GM19043 (cell line): ENCODE data around the gene SLC18A3.

Experiments used
- ATAC-seq: cut with Tn5 transposase; IDR thresholded peaks from one replicate; pipeline ENCODE4 v1.9.1; 2021; ENCODE audit warnings: low read depth; ENCODE audit not compliant: unreplicated experiment

SLC18A3 gene

DNA sequence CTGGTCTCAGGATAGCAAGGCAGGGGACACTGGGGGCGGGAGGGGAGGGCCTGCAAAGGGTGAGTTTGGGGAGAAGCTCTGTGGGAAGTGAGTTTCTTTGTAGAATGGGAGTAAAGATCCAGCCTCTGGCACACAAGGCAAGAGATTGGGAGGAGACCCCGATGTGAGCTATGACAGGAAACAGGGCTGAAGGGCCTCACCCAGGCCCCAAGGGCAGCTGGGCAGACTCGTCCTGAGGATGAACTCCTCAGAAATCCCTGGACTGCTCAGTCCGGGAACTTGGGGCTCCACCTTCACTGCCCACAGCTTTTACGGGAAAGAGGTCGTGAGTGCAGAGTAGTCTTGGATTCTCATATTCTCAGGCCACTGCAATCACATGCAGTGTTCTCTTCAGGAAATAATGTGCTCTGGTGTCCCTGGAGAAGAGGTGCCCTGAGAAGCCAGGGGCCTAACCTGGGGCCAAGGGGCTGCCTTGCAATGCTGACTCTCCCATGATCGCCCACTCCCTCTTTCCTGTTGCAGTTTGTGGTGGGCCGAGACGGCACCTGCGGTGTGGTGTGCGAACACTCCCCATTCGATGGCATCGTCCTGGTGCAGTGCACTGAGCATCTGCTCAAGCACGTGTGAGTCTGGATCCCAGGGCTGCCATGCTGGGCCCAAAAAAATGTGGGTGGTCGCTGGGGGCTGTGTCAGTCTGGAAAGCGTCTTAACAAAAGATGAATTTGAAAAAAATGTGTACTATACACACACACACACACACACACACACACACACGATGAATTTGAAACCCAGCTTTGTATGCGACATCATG is 38.1 kb downstream of the SLC18A3 start:
- no peak for ATAC-seq

DNA sequence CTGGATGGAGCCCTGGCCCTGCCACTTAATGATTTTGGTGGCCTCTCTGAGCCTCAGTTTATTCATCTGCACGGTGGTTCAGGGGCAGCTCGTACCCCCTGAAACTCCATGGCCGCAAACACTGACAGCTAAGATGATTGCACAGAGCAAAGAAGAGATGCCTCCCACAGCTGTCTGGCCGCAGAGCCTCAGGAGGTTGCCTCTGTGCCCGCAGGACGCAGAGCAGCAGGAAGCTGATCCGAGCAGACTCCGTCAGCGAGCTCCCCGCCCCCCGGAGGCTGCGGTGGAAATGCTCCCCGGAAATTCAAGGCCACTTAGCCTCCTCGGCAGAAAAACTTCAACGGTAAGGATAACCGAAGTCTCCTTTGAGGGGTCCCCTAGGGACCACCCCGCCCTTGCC is 39.2 kb downstream of the SLC18A3 start:
- ATAC-seq = no peak

- ATAC-seq = no peak
These were observed 40.0 kb downstream of the SLC18A3 start for GRCh38 chr10:49649936-49650723.

- no peak for ATAC-seq
These were observed 40.6 kb downstream of the SLC18A3 start for GRCh38 chr10:49650724-49651034.

DNA sequence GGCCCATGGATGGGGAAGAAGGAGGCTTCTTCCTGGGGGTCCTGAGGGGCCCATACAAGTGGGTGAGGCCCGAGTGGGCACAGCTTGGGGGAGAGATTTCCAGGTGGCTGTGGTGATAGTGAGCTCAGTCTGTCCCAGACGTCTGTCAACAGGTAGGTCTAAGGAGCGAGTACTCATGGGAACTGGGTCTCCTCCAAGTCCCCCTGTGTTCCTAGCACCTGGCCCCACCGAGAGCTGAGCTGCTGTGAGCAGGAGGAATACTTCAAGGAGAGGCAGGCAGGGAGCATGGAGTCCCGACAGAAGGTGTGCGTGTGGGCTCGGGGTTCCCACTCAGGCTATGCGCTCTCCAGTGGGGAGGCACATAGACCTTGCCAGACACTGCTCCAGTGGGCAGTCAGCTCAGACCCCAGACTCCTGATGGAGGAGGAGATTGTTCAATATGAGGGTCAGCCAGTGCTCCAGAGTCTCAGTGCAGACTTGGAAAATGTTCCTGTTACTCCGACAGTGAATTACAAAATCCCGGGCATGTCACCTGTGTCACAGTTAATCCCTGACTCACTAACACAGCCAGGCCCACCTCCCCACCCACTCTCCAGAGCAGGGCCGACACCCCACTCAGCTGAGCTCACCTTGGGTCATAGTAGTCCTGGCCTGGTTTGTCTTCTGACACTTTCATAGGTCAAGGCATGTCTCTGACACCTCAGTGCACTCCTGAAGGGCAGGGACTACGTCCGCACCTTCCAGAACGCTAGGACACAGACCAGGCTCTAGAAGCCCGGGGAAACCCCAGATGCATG is 41.1 kb downstream of the SLC18A3 start:
- no peak for ATAC-seq

- ATAC-seq = no peak
These were observed 41.8 kb downstream of the SLC18A3 start for GRCh38 chr10:49651917-49652316.

DNA sequence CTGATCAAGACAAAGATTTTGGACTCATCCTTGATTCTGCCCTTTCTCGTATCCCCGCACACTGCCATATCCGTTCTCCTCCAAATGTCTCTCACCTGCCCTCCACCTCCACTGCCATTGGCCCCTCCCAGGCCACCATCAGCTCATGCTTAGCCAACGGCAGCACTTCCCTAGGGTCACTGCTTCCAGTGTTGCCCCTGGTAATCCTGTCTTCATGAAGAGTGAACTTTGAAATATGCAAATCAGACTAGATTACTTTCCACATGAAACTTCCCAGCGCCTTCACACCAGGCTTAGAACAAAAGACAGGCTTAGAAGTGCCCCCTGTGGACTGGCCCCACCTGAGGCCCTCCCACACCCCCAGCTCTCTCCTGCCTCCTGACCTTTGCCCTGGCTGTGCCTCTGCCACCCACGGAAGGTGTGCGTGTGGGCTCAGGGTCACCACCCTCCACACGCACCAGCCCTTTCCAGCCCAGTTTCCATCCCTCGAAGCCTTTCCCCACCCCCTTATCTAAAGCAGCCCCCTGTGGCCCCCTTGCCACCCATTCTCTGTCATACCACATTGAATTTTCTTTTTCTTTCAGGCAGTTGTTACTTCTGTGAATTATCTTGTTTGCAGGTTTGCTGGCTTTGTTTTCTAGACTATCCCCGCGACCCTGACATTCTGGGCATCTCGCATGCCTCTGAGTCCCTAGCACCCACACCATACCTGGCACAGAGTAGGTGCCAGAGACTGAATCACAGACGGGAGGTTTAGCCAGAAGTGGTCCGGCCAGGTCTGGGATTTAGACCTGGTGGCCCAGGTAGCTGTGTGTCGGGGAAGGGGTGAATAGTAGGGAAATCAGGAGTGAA is 42.5 kb downstream of the SLC18A3 start:
- ATAC-seq = no peak

DNA sequence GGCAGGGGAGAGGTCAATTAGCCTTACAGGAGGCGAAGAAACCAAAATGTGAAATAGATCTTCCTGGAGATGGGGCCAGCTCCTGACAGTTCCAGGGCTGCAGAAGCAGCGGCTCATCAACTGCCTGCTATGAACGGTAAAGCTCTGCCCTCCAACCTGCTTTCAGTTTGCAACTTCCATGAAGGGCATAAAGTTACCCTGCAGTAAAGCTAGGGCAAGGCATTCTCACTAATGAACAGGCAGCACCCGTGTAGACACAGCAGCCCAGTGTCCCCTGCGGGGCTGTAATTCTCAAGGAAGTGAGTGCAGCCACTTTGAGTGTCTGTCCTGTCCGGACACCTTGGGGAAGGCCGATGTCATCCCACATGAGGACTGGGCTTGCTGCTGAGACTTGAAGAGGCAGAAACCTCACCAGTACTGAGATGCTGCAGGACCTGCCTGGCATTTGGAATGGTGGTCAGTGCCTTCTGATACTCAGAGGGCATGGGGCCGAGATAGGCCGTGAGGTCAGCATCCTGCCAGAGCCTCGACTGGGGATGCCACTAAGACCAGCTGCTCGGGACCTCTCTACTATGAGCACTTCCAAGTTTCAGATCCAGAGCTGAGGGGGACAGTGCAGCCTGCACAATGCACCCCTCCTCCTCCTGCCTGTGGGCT is 43.3 kb downstream of the SLC18A3 start:
- no peak for ATAC-seq

- no peak for ATAC-seq
These were observed 44.1 kb downstream of the SLC18A3 start for GRCh38 chr10:49654036-49654693.

DNA sequence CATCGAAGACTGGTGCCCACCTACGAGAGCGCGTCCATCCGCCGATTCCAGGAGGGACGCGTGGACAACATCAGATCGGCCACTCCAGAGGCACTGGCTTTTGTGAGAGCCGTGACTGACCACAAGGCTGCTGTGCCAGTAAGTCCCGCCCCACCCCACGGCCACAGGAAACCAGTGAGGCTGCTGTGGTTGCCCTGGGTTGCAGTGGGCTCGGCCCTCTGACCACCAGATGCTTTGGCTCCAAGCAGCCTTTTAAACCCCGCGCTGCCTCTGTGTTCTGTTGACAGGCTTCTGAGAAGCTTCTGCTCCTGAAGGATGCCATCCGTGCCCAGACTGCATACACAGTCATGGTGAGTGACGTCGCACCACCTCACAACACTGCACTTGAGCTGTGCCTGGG is 45.0 kb downstream of the SLC18A3 start:
- no peak for ATAC-seq

- no peak for ATAC-seq
These were observed 46.9 kb downstream of the SLC18A3 start for GRCh38 chr10:49656845-49657493.

DNA sequence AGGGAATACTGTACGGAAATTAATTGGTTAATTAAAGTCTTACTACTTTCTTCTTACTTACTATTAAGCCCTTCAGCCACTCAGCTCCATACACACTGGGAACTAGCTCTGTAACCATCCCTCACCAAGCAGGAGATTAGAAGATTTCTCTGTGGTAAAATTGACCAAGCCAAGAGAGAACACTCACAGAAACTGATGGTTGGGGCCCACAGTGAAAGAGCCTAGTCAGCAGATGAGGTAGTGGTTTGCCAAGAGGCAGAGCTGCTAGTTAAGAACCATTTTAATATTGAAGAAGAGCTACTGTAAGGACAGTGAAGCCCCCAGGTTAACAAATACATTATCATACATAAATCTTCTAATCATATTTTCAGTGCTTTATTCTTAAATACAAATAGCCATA is 47.5 kb downstream of the SLC18A3 start:
- ATAC-seq = no peak

GRCh38 chr10:49661140-49661856 is 51.2 kb downstream of the SLC18A3 start:
- ATAC-seq = no peak
